ENCODE data around the gene TRNP1.
A peak's percentile ranks its signal among the peaks of the same experiment; 100 is the strongest.
"Not testable (repeated sequence)": the region's sequence is repeated elsewhere in the genome, so short reads cannot be mapped to it uniquely, and the experiment has no call there.

The TRNP1 gene

GRCh38 chr1:26976621-26977510 lies 16.6 kb upstream of the TRNP1 start:
- DNase-seq = no peak

DNA sequence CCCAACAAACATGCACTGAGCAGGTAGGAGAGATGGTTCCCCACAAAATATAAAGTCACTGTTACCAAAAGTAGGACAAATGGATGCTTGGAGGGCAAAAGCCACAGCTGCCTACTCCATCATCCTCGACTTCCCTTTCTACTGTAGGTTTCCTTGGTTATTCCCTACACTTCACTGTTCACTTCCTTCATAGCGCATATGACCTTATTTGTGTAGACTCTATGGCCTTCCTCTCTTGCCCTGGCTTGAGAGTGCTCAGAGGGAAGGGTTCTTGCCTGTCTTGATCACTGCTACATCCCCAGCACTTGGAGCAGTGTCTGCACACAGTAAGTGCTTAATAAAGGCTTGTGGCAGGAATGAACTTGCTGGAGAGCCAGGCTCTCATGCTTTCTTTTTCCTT lies 14.6 kb upstream of the TRNP1 start:
- no peak for DNase-seq

GRCh38 chr1:26981146-26981846 lies 12.2 kb upstream of the TRNP1 start:
- no peak for DNase-seq

DNA sequence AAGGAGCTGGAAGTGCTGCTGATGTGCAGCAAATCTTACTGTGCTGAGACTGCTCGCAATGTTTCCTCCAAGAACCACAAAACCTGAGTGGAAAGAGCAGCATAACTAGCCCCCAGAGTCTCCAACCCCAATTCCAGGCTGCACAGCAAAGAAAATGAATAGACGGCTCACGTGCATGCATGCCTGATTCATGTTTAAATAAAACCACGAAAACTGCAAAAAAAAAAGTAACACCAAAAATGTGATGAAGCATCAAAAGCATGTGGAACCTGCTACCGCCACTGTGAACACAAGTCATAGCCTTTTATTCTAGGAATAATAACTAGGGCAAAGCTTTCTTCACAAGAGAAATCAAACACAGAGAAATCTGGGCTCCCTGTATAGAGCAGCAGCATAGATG lies 9.6 kb upstream of the TRNP1 start:
- DNase-seq = no peak

GRCh38 chr1:26984291-26984690 lies 9.2 kb upstream of the TRNP1 start:
- DNase-seq = no peak

DNA sequence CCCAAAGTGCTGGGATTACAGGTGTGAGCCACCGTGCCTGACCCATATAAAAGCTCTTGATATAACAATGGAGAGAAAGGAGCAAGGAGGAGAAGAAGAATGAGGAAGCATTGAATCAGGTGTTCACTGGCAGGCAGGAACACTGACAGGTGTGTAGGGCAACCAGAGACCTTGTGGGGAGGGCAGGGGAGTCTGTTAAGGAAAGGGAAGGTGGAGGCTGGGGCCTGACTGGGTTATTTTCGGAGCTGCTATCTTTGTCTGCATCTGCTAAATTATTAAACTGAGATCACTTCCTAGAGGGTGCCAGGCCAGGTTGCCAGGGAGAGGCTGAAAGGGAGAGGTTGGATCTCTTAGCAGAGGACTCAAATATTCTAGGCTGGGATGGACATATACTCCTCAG lies 6.8 kb upstream of the TRNP1 start:
- DNase-seq = no peak

- DNase-seq = not testable (repeated sequence)
These were observed 3.9 kb upstream of the TRNP1 start for GRCh38 chr1:26989403-26990109.

- no peak for DNase-seq
These were observed 2.0 kb upstream of the TRNP1 start for GRCh38 chr1:26991310-26992116.

GRCh38 chr1:26994020-26994786 lies 711 bp downstream of the TRNP1 start:
- DNase-seq = peak; percentile 20

DNA sequence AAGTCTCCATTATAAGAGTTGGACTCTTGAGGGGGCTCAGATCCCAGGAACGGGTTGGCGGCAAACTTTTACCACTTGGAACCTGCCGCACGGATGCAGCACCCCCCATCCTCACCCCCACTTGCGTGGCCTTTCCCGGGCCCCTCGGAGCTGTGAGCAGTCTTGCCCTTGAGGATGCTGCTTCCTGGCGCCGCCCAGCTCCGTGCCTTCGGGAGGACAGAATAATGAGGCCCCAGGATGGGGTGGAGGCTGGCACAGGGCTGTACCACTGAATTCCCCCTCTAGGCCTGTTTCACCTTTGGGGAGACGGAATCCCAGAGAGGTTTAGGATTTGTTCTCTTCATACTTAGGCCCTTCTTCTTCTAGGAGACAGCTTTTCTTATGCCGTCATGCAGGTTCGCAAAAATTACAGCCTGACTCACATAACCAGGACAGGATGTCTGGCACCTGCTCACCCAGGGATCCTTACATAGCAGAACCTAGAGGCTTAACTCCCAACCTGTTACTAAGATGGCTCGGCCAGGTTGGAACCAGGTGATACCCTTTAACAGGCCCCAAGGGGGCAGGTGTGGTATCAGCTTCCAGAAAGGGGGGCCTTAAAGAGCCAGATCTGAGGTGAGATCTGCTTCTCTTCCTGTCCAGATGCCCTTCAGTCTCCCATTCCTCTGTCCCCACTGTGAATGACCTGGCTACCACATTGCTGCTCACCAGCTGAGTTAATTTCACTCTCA lies 1.5 kb downstream of the TRNP1 start:
- no peak for DNase-seq

GRCh38 chr1:26996024-26996423 lies 2.5 kb downstream of the TRNP1 start:
- no peak for DNase-seq

DNA sequence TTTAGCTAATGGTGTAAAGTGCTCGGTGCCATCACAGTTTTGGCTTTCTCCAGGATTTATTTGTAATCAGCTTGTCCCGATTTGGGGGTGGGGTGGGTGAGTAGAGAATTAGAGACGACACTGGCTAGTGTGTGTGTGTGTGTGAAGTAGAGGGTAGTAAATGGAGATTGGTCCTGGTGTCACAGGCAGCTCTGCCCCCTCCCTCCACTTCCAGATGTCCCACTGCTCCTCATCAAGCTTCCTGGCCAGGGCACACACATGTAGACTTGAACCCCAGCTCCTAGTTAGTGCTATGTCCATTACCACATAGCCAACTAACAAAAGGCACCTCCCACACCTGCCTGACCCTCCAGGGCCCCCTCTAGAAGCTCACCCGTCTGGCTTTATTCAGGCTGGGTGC lies 3.2 kb downstream of the TRNP1 start:
- no peak for DNase-seq

DNA sequence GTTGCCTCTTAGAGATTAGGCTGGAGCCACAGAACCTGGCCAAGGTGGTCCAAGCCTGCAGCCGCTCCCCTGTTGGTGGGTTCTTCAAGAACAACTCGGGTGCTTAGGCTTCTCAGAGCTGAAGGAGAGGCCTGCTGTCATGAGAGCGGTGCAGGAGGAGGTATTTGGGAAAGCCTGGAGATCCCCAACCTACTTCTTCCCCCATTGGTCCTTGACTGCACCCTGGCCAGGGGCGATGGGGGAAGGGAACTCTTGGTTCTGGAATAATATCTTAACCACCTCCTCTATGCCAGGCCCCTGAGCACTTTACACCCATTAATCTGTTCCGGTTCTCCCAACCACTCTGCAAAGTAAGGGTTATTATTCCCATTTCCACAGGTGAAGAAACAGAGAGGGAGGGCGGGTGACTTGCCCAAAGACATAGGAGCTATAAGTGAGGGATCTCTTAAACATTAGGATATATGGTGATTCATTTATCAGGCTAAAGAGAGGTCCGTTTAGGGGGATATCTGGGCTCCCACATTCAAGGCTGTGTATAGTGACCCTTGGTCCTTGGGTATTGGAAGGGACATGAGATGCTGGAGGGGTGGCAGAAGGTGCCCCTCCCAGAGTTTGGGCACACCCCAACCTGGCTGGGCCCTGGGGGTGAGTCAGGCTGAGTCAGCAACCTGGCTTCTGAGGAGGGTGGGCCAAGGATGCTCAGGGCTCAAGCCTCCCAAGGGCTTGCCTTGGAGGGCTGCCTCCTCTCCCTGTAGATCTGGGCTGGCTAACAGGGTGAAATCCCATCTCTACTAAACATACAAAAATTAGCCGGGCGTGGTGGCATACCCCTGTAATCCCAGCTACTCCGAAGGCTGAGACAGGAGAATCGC lies 5.2 kb downstream of the TRNP1 start:
- no peak for DNase-seq

DNA sequence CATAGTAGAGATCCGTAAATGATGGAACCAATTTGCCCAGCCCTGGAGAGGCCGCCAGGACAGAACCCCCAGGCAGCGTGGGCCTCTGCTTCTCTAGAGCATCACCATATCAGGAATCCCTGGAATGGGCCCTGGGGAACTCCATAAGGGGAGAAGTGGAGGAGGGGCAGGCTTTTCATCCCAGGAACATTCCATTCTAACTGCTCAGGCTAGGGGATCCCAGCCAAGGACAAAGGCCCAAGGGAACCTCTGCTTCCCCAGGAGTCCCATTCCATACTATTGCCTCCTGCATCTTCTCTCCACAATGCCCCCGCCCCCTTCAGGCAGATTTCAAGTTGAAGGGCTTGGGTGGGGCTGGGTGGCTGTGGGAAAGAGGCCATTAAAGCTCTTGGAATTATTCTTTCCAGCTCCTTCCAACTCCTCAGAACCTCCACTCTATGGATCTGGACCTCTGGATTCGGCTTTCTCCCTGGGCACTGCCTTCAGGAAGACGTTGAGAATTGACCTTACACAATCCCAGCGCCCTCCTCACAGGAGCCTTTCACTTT lies 6.0 kb downstream of the TRNP1 start:
- DNase-seq = no peak

GRCh38 chr1:27000090-27000816 lies 6.8 kb downstream of the TRNP1 start:
- no peak for DNase-seq

DNA sequence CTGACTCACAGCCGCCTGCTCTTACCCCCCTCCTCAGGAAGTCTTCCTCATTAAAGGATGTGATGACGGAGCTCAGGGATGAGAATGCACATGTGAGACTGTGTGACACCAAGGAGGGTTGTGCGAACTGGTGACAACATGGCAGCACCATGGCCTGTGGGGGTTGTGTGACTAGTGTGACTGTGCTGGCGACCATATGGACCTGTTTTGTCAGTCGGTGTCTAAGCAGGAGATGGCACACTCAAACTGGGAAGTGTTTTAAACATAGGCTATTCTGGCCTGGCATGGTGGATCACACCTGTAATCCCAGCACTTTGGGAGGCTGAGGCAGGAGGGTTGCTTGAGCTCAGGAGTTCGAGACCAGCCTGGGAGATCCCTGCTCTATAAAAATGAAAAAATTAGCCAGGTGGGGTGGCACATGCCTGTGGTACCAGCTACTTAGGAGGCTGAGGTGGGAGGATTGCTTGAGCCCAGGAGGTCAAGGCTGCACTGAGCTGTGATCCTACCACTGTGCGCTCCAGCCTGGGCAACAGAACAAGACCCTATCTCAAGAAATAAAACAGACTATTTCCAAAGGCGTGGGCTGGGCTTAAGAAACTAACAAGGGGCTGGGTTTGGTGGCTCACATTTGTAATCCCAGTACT lies 7.4 kb downstream of the TRNP1 start:
- DNase-seq = no peak

DNA sequence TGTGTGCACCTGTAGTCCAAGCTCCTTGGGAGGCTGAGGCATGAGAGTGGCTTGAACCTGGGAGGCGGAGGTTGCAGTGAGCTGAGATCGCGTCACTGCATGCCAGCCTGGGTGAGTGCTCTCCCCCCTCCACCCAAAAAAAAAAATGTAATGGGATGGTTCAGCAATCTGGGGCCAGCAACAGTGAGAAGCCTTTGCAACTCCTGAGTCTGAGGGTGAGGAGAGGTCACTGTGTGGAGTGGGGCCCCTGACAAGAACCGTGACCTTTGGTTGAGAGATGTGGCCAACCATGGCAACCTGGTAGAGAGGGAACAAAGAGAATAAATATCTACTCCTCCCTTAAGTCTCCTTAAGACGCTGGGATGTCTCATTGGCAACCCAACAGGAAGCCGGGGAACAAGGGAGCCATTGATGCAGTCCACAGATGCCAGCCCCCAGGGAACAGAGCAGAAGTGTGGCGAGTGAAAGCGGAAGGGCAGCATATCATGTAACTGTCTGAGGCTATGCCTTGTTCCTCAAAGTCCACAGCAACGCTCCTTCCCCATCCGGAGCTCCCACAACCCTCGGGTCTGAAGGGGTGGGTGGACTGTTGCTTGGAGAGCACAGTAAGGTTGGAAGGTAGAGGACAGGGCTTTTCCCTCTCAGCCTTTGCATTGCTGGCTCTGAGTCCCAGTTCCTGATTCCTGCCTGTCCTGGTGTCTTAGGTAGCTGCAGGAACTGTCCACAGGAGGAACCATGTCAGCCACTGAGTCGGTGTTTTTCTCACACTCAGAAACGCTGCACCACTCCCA lies 8.3 kb downstream of the TRNP1 start:
- peak; percentile 44 for DNase-seq
